Endothelial cell (in vitro differentiated cells): ENCODE results near the gene MOAP1. TPM values are rescaled to one million over a fixed set of nuclear protein-coding genes. Genes with fewer than 3 reads are reported as not detected.
"Not testable (repeated sequence)": the region's sequence is repeated elsewhere in the genome, so short reads cannot be mapped to it uniquely, and the experiment has no call there.

Experiments used
- DNase-seq: peaks from one replicate; pipeline ENCODE4 v3.0.0; 2021; ENCODE audit warnings: low spot score
- H3K27ac Mint-ChIP-seq: one replicate; pipeline ENCODE4 v1.8.0; 2021; ENCODE audit warnings: mixed read lengths, inconsistent platforms; ENCODE audit not compliant: unreplicated experiment
- H3K27me3 Mint-ChIP-seq: one replicate; pipeline ENCODE4 v1.8.0; 2021; ENCODE audit warnings: mild to moderate bottlenecking, moderate library complexity, mixed read lengths, inconsistent platforms; ENCODE audit not compliant: unreplicated experiment
- H3K36me3 Mint-ChIP-seq: one replicate; pipeline ENCODE4 v1.8.0; 2021; ENCODE audit warnings: mild to moderate bottlenecking, low read depth, mixed read lengths, inconsistent platforms; ENCODE audit not compliant: unreplicated experiment
- H3K4me1 Mint-ChIP-seq: one replicate; pipeline ENCODE4 v1.8.0; 2021; ENCODE audit warnings: mild to moderate bottlenecking, mixed read lengths, inconsistent platforms; ENCODE audit not compliant: unreplicated experiment
- H3K4me3 Mint-ChIP-seq: one replicate; pipeline ENCODE4 v1.8.0; 2021; ENCODE audit warnings: mild to moderate bottlenecking, mixed read lengths, inconsistent platforms; ENCODE audit not compliant: unreplicated experiment
- H3K9me3 Mint-ChIP-seq: one replicate; pipeline ENCODE4 v1.8.0; 2021; ENCODE audit warnings: mixed read lengths, inconsistent platforms; ENCODE audit not compliant: unreplicated experiment
- total RNA-seq: library from RNA; stranded (reverse); fragmentation: NEBNext Ultra II Directional; extraction: Animal tissue kit (Norgen Biotek cat#: 25700); gene quantifications from one replicate; pipeline ENCODE4 v1.2.1, GENCODE V29; 2021; ENCODE audit not compliant: unreplicated experiment
- TF ChIP-seq, protein P1 (sequence below): fragments of 200-600 bp; sonication (generic); IDR thresholded peaks from one replicate; pipeline ENCODE4 v1.5.0; 2021; ENCODE audit warnings: antibody characterized with exemption; ENCODE audit not compliant: unreplicated experiment

Gene MOAP1
- total RNA-seq, 1 donor from 2014 or later: 22.4 TPM

DNA sequence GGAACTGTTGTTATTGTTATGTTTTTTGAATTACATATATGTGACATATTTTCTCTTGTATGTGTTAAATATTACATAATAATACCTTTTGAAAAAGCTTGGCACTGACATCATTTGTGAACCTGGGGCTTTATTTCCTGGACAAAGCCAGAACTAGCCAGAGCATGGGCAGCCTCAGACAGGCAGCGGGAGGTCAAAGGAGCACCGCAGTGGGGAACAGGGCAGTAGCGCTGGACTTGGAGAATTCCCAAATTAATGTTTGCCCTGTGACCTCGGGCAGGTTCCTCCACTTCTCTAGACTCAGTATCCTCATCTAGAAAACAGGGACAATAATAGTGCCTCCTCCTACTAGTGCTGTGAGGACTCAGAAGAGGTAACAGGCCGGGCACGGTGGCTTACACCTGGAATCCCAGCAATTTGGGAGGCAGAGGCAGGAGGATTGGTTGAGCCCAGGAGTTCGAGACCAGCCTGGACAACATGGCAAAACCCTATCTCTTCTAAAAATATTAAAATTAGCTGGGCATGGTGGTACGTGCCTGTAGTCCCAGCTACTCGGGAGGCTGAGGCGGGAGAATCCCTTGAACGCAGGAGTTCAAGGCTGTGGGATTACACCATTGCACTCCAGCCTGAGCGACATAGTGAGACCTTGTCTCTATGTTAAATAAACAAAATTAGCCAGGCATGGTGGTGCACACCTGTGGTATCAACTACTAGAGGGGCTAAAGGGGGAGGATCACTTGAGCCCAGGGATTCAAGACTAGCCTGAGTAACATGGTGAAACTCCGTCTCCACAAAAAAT lies 41.6 kb downstream of the MOAP1 start:
- Mint-ChIP-seq H3K9me3 (no peaks in the 10 kb centered on the region), H3K4me3 (no peak overlapping the region), H3K36me3 (no peaks in the 10 kb centered on the region), H3K4me1 (peaks cover 3% of the 10 kb centered on the region), H3K27ac (no peak overlapping the region), H3K27me3 (peaks cover 4% of the 10 kb centered on the region)
- DNase-seq: no peak
- TF ChIP-seq, protein P1, sequence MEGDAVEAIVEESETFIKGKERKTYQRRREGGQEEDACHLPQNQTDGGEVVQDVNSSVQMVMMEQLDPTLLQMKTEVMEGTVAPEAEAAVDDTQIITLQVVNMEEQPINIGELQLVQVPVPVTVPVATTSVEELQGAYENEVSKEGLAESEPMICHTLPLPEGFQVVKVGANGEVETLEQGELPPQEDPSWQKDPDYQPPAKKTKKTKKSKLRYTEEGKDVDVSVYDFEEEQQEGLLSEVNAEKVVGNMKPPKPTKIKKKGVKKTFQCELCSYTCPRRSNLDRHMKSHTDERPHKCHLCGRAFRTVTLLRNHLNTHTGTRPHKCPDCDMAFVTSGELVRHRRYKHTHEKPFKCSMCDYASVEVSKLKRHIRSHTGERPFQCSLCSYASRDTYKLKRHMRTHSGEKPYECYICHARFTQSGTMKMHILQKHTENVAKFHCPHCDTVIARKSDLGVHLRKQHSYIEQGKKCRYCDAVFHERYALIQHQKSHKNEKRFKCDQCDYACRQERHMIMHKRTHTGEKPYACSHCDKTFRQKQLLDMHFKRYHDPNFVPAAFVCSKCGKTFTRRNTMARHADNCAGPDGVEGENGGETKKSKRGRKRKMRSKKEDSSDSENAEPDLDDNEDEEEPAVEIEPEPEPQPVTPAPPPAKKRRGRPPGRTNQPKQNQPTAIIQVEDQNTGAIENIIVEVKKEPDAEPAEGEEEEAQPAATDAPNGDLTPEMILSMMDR: no peak

- DNase-seq: no peak
- H3K9me3 Mint-ChIP-seq: no peaks in the 10 kb centered on the region
- H3K4me3 Mint-ChIP-seq: no peak overlapping the region
- no peak overlapping the region for H3K27ac Mint-ChIP-seq
- H3K27me3 Mint-ChIP-seq: no peaks in the 10 kb centered on the region
- no peaks in the 10 kb centered on the region for H3K4me1 Mint-ChIP-seq
- TF ChIP-seq, protein P1: no peak
- no peaks in the 10 kb centered on the region for H3K36me3 Mint-ChIP-seq
These were observed 46.8 kb downstream of the MOAP1 start for GRCh38 chr14:93137864-93138263.

- not testable (repeated sequence) for DNase-seq, H3K4me3 Mint-ChIP-seq, H3K27me3 Mint-ChIP-seq, H3K36me3 Mint-ChIP-seq, H3K4me1 Mint-ChIP-seq, H3K9me3 Mint-ChIP-seq, H3K27ac Mint-ChIP-seq
These were observed 48.2 kb downstream of the MOAP1 start for GRCh38 chr14:93136508-93136907.

- no peak overlapping the region for H3K4me3 Mint-ChIP-seq
- TF ChIP-seq, protein P1: no peak
- no peaks in the 10 kb centered on the region for H3K27me3 Mint-ChIP-seq
- no peaks in the 10 kb centered on the region for H3K9me3 Mint-ChIP-seq
- no peak for DNase-seq
- H3K4me1 Mint-ChIP-seq: no peaks in the 10 kb centered on the region
- H3K36me3 Mint-ChIP-seq: no peaks in the 10 kb centered on the region
- H3K27ac Mint-ChIP-seq: no peak overlapping the region
These were observed 48.7 kb downstream of the MOAP1 start for GRCh38 chr14:93136009-93136408.

DNA sequence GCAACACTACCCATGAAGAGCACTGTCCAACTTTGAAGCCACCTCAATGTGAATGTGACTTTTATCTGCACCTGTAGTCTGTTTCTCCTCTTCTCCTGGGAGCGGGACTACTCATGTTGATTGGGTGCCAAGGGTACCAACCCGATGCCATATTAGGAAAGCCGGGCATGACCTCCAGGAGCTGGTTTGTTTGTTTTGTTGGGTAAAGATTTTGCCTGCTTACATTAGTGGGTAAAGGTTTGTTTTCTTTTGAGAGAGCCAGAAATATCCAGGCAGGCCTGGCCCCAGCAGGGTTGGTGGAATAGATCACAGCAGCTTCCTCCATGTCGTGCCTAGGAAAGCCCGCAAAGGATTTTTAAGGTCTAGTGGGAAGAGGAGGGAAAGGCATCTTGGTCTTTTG lies 49.3 kb downstream of the MOAP1 start:
- DNase-seq: no peak
- Mint-ChIP-seq H3K4me3 (no peak overlapping the region), H3K4me1 (no peaks in the 10 kb centered on the region), H3K36me3 (no peaks in the 10 kb centered on the region), H3K9me3 (no peaks in the 10 kb centered on the region), H3K27ac (no peak overlapping the region), H3K27me3 (no peaks in the 10 kb centered on the region)
- TF ChIP-seq, protein P1: no peak
